ENCODE data around the gene PCDH9. TPM values are rescaled to one million over a fixed set of nuclear protein-coding genes. Genes with fewer than 3 reads are reported as not detected.

The PCDH9 gene
- polyA plus RNA-seq, 1 of the 3 experiments (the other 2 are of a cell fraction), result 1.3 TPM

GRCh38 chr13:66313413-66313812, 916.7 kb downstream of the PCDH9 start:
- 0 out of 2 replicates have a peak overlapping the region, but pooled peaks have one; percentile 22 for H3K4me2 ChIP-seq
- no peaks in the 10 kb centered on the region for H3K36me3 ChIP-seq (replicated peaks in 1 of 2; ENCODE audit: control insufficient read depth in 1 of 2, insufficient read depth in 2 of 2, low read length in 1 of 2)
- peaks cover 9% of the 10 kb centered on the region for H3F3A ChIP-seq (replicated peaks; ENCODE audit: insufficient read depth)
- H3K27ac ChIP-seq (ENCODE audit: low read depth in 2 of 2, low read length in 1 of 2), result peak overlapping the region in 1 of 2 experiments; percentile 52; a peak in 1 of 4 replicates
- no peak for TF ChIP-seq GATA2 (CRISPR knock-in tag; IDR thresholded peaks at IDR 0.05)
- no peak overlapping the region; the same call in 1 of the 2 replicates for H2AFZ ChIP-seq (ENCODE audit: low read depth)
- H3K9me2 ChIP-seq, result no peaks in the 10 kb centered on the region
- no peaks in the 10 kb centered on the region for H3K27me3 ChIP-seq (ENCODE audit: insufficient read depth)
- no peak for DNase-seq
- no peak overlapping the region for H3K4me3 ChIP-seq (ENCODE audit: low read depth in 2 of 2, low read length in 1 of 2)
- H3K9ac ChIP-seq, result no peak overlapping the region
- 79% methylated on average over 3 of the region's 3 CpGs for WGBS (ENCODE audit: low lambda C conversion rate)
- H3K9me3 ChIP-seq, result no peaks in the 10 kb centered on the region
- POLR2A ChIA-PET, result no interaction called here
- CTCF ChIA-PET, result no interaction called here
- H3K4me1 ChIP-seq (ENCODE audit: control insufficient read depth in 1 of 2, insufficient read depth in 2 of 2, low read depth in 1 of 2, low read length in 1 of 2), result peaks cover 0 to 7% of the 10 kb centered on the region in 2 experiments; a peak in 1 of 4 replicates
- H3K79me2 ChIP-seq (ENCODE audit: insufficient read depth), result no peaks in the 10 kb centered on the region
- H4K20me1 ChIP-seq (ENCODE audit: insufficient read depth), result no peaks in the 10 kb centered on the region

DNA sequence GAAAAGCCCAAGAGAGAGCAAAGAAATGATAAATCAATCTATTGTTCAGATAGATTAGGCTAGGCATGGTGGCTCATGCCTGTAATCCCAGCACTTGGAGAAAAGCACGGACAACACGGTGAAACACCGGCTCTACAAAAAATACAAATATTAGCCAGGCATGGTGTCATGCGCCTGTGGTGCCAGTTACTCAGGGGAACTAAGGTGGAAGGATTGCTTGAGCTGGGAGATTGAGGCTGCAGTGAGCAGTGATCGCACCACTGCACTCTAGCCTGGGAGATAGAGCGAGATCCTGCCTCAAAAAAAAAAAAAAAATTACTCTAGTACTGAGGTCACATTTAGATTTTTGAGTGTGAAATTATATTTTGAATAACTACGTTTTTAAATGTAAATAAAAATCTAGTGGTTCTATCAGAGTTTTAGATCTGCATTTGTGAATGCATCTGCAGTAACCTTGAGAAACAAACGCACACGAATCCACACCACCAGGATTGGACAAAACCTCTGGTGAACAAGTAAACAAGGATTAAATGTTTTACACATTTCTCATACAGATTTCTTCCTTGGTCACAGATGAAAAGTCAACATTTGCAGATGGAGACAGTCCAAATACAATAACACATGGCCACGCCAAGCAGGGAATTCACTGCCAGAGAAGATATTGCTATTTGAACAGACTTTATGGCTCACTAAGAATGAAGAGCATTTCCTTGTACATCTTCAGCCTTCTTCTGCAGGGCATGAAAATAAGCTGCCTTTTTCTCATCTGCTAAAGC, 917.6 kb downstream of the PCDH9 start:
- Histone ChIP-seq H3K79me2 (ENCODE audit: insufficient read depth) (no peaks in the 10 kb centered on the region), H2AFZ (ENCODE audit: low read depth) (peak overlapping the region; percentile 12; the same call in 1 of the 2 replicates), H3K9ac (no peak overlapping the region), H3K9me3 (no peaks in the 10 kb centered on the region), H4K20me1 (ENCODE audit: insufficient read depth) (no peaks in the 10 kb centered on the region), H3K27me3 (ENCODE audit: insufficient read depth) (no peaks in the 10 kb centered on the region), H3F3A (replicated peaks; ENCODE audit: insufficient read depth) (peaks cover 9% of the 10 kb centered on the region), H3K4me3 (ENCODE audit: low read depth in 2 of 2, low read length in 1 of 2) (no peak overlapping the region), H3K9me2 (no peaks in the 10 kb centered on the region), H3K27ac (ENCODE audit: low read depth in 2 of 2, low read length in 1 of 2) (peak overlapping the region in 1 of 2 experiments; percentile 52; a peak in 2 of 4 replicates), H3K36me3 (replicated peaks in 1 of 2; ENCODE audit: control insufficient read depth in 1 of 2, insufficient read depth in 2 of 2, low read length in 1 of 2) (no peaks in the 10 kb centered on the region), H3K4me2 (0 out of 2 replicates have a peak overlapping the region, but pooled peaks have one; percentile 22), H3K4me1 (ENCODE audit: control insufficient read depth in 1 of 2, insufficient read depth in 2 of 2, low read depth in 1 of 2, low read length in 1 of 2) (peaks cover 0 to 7% of the 10 kb centered on the region in 2 experiments; a peak in 1 of 4 replicates)
- TF ChIP-seq RCOR1 (IDR thresholded peaks at IDR 0.05; ENCODE audit: low read length) (no peak), MEF2A (IDR thresholded peaks at IDR 0.05; ENCODE audit: borderline replicate concordance, low read depth) (no peak), JUND (IDR thresholded peaks at IDR 0.05) (no peak), YY1 (IDR thresholded peaks at IDR 0.05; ENCODE audit: low read depth) (no peak)
- TF ChIP-seq, protein P1, sequence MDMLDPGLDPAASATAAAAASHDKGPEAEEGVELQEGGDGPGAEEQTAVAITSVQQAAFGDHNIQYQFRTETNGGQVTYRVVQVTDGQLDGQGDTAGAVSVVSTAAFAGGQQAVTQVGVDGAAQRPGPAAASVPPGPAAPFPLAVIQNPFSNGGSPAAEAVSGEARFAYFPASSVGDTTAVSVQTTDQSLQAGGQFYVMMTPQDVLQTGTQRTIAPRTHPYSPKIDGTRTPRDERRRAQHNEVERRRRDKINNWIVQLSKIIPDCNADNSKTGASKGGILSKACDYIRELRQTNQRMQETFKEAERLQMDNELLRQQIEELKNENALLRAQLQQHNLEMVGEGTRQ (IDR thresholded peaks at IDR 0.05; ENCODE audit: borderline replicate concordance, low read depth, low read length), result no peak
- TF ChIP-seq, protein P2, sequence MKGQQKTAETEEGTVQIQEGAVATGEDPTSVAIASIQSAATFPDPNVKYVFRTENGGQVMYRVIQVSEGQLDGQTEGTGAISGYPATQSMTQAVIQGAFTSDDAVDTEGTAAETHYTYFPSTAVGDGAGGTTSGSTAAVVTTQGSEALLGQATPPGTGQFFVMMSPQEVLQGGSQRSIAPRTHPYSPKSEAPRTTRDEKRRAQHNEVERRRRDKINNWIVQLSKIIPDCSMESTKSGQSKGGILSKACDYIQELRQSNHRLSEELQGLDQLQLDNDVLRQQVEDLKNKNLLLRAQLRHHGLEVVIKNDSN (IDR thresholded peaks at IDR 0.05; ENCODE audit: borderline replicate concordance, low read depth), result no peak
- DNase-seq, result no peak
- POLR2A ChIA-PET, result no interaction called here
- WGBS (ENCODE audit: low lambda C conversion rate), result 86% methylated on average over 10 of the region's 10 CpGs
- CTCF ChIA-PET, result no interaction called here

DNA sequence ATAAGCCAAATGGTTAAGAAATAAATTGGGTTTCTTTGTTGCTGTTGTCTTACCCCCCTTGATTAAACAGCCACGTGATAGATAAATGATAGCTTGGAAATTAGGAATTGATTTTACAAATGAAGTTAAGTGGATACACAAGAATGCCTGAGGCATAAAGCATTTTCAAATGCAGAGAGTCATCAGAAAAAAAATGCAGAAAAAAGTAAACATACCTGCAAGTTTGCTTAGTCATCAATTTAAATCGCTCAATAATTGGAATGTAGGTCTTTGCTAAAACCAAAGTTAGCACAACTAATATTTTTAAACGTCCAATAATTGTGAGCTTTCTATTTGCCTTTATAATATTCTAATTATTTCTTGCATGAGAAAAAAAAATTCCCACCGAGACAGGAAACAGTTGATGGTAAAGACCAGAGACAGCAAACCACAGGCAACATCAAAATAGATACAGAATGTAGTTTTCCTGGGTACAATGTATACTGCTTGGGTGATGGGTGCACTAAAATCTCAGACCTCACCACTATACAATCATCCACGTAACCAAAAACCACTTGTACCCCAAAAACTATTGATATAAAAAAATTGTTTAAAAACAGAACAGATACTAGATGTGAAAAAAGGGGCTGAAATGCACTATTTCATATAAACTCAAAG, 924.0 kb downstream of the PCDH9 start:
- H3K4me3 ChIP-seq (ENCODE audit: low read depth in 2 of 2, low read length in 1 of 2), result no peak overlapping the region
- no peak overlapping the region for H3K9ac ChIP-seq
- no peak overlapping the region for H3K27ac ChIP-seq (ENCODE audit: low read depth in 2 of 2, low read length in 1 of 2)
- H3K4me2 ChIP-seq, result no peak overlapping the region
- H4K20me1 ChIP-seq (ENCODE audit: insufficient read depth), result no peaks in the 10 kb centered on the region
- no peak overlapping the region for H2AFZ ChIP-seq (ENCODE audit: low read depth)
- H3K9me2 ChIP-seq, result no peaks in the 10 kb centered on the region
- DNase-seq, result no peak
- ChIA-PET CTCF (no interaction called here), POLR2A (no interaction called here)
- WGBS (ENCODE audit: low lambda C conversion rate), result 80% methylated on average over 5 of the region's 5 CpGs
- H3K4me1 ChIP-seq (ENCODE audit: control insufficient read depth in 1 of 2, insufficient read depth in 2 of 2, low read depth in 1 of 2, low read length in 1 of 2), result no peaks in the 10 kb centered on the region
- no peaks in the 10 kb centered on the region for H3K79me2 ChIP-seq (ENCODE audit: insufficient read depth)
- no peaks in the 10 kb centered on the region for H3K9me3 ChIP-seq
- no peaks in the 10 kb centered on the region for H3K27me3 ChIP-seq (ENCODE audit: insufficient read depth)
- H3K36me3 ChIP-seq (replicated peaks in 1 of 2; ENCODE audit: control insufficient read depth in 1 of 2, insufficient read depth in 2 of 2, low read length in 1 of 2), result no peaks in the 10 kb centered on the region
- H3F3A ChIP-seq (replicated peaks; ENCODE audit: insufficient read depth), result no peaks in the 10 kb centered on the region
- TF ChIP-seq RFX5 (IDR thresholded peaks at IDR 0.05; ENCODE audit: low read length) (no peak), GATA2 (CRISPR knock-in tag; IDR thresholded peaks at IDR 0.05) (no peak), RXRA (IDR thresholded peaks at IDR 0.05; ENCODE audit: borderline replicate concordance, low read depth) (no peak), CHD2 (IDR thresholded peaks at IDR 0.05; ENCODE audit: low read length, partially characterized antibody) (no peak), FOXJ3 (CRISPR knock-in tag; IDR thresholded peaks at IDR 0.05) (no peak), SMC3 (IDR thresholded peaks at IDR 0.05; ENCODE audit: low read depth, low read length) (no peak), GABPA (IDR thresholded peaks at IDR 0.05; ENCODE audit: low read depth) (no peak), PBX3 (IDR thresholded peaks at IDR 0.05) (no peak)
- TF ChIP-seq, protein P3, sequence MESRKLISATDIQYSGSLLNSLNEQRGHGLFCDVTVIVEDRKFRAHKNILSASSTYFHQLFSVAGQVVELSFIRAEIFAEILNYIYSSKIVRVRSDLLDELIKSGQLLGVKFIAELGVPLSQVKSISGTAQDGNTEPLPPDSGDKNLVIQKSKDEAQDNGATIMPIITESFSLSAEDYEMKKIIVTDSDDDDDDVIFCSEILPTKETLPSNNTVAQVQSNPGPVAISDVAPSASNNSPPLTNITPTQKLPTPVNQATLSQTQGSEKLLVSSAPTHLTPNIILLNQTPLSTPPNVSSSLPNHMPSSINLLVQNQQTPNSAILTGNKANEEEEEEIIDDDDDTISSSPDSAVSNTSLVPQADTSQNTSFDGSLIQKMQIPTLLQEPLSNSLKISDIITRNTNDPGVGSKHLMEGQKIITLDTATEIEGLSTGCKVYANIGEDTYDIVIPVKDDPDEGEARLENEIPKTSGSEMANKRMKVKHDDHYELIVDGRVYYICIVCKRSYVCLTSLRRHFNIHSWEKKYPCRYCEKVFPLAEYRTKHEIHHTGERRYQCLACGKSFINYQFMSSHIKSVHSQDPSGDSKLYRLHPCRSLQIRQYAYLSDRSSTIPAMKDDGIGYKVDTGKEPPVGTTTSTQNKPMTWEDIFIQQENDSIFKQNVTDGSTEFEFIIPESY (IDR thresholded peaks at IDR 0.05; ENCODE audit: borderline replicate concordance, low read depth), result no peak
- TF ChIP-seq, protein P4, sequence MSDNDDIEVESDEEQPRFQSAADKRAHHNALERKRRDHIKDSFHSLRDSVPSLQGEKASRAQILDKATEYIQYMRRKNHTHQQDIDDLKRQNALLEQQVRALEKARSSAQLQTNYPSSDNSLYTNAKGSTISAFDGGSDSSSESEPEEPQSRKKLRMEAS (IDR thresholded peaks at IDR 0.05; ENCODE audit: low read depth), result no peak

Data from SK-N-SH (cell line).